ENCODE measurements around the gene ZNF444.
A peak's percentile ranks its signal among the peaks of the same experiment; 100 is the strongest.

GRCh38 chr19:56138069-56138468, 3.0 kb upstream of the ZNF444 start:
- peak; percentile 60 for TF ChIP-seq SP1 (IDR thresholded peaks at IDR 0.05)
- TF ChIP-seq, protein P1, sequence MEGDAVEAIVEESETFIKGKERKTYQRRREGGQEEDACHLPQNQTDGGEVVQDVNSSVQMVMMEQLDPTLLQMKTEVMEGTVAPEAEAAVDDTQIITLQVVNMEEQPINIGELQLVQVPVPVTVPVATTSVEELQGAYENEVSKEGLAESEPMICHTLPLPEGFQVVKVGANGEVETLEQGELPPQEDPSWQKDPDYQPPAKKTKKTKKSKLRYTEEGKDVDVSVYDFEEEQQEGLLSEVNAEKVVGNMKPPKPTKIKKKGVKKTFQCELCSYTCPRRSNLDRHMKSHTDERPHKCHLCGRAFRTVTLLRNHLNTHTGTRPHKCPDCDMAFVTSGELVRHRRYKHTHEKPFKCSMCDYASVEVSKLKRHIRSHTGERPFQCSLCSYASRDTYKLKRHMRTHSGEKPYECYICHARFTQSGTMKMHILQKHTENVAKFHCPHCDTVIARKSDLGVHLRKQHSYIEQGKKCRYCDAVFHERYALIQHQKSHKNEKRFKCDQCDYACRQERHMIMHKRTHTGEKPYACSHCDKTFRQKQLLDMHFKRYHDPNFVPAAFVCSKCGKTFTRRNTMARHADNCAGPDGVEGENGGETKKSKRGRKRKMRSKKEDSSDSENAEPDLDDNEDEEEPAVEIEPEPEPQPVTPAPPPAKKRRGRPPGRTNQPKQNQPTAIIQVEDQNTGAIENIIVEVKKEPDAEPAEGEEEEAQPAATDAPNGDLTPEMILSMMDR (IDR thresholded peaks at IDR 0.05; ENCODE audit: low read depth, low read length, missing input control), result no peak
- no peak for TF ChIP-seq REST (IDR thresholded peaks at IDR 0.05)
- no peak for TF ChIP-seq HNF4G (IDR thresholded peaks at IDR 0.05)
- TF ChIP-seq, protein P2, sequence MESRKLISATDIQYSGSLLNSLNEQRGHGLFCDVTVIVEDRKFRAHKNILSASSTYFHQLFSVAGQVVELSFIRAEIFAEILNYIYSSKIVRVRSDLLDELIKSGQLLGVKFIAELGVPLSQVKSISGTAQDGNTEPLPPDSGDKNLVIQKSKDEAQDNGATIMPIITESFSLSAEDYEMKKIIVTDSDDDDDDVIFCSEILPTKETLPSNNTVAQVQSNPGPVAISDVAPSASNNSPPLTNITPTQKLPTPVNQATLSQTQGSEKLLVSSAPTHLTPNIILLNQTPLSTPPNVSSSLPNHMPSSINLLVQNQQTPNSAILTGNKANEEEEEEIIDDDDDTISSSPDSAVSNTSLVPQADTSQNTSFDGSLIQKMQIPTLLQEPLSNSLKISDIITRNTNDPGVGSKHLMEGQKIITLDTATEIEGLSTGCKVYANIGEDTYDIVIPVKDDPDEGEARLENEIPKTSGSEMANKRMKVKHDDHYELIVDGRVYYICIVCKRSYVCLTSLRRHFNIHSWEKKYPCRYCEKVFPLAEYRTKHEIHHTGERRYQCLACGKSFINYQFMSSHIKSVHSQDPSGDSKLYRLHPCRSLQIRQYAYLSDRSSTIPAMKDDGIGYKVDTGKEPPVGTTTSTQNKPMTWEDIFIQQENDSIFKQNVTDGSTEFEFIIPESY (IDR thresholded peaks at IDR 0.05), result no peak
- TF ChIP-seq RAD21 (IDR thresholded peaks at IDR 0.05), result no peak
- peak; percentile 35 for TF ChIP-seq YY1 (IDR thresholded peaks at IDR 0.05)
